Panc1 (cell line): ENCODE measurements around the gene WSCD2. TPM values are rescaled to one million over a fixed set of nuclear protein-coding genes. Genes with fewer than 3 reads are reported as not detected.

Experiments used
- ATAC-seq: fragments of 200-7000 bp; cut with Tn5 transposase; 2 replicates; pipeline ENCODE4 v1.9.1; 2020; ENCODE audit warnings: mild to moderate bottlenecking, moderate library complexity
- BruUV-seq: library from RNA; stranded (reverse); fragments of 400-500 nt; replicated peaks from 2 replicates; lab custom pipeline; 2021; lab: Mats Ljungman, UMichigan
- CTCF ChIA-PET: fragments of 300-600 bp; sonication (Branson Sonifier 250); formaldehyde crosslinking; loops from one replicate; lab custom pipeline; 2022; ENCODE audit warnings: antibody characterized with exemption; lab: Charles Lee
- POLR2A ChIA-PET: fragments of 300-600 bp; sonication (Branson Sonifier 250); formaldehyde crosslinking; loops from one replicate; lab custom pipeline; 2022; ENCODE audit warnings: antibody characterized with exemption; lab: Charles Lee
- DNase-seq: peaks from one replicate; pipeline ENCODE4 v3.0.0-alpha.2; 2010; ENCODE audit warnings: low read depth, low spot score
- H3K27ac ChIP-seq: 2 replicates; pipeline ENCODE4 v1.5.1; 2011; ENCODE audit warnings: mild to moderate bottlenecking, low read length, inconsistent platforms
- H3K27me3 ChIP-seq: fragments of 200-500 bp; sonication (Bioruptor generic); 2 replicates; pipeline ENCODE4 v1.6.0; 2014; ENCODE audit warnings: low read length, inconsistent platforms; ENCODE audit not compliant: control insufficient read depth, insufficient read depth
- H3K36me3 ChIP-seq: fragments of 200-500 bp; sonication (Bioruptor generic); 2 replicates; pipeline ENCODE4 v1.5.1; 2014; ENCODE audit warnings: inconsistent platforms, mild to moderate bottlenecking, low read length, moderate library complexity; ENCODE audit not compliant: control insufficient read depth, insufficient read depth
- H3K4me1 ChIP-seq: 2 replicates; pipeline ENCODE4 v1.5.1; 2011; ENCODE audit warnings: inconsistent platforms, mild to moderate bottlenecking, low read length, moderate library complexity; ENCODE audit not compliant: control insufficient read depth, insufficient read depth
- H3K4me3 ChIP-seq, 2 experiments: 2 replicates each; pipeline ENCODE4 v1.5.1; 2011 to 2012; ENCODE audit warnings: low read depth in 2 of 2, low read length in 2 of 2, mild to moderate bottlenecking in 2 of 2, inconsistent platforms in 1 of 2, moderate library complexity in 1 of 2
- H3K9me3 ChIP-seq: fragments of 200-500 bp; sonication (Bioruptor generic); 2 replicates; pipeline ENCODE4 v1.5.1; 2014; ENCODE audit warnings: low read depth, mild to moderate bottlenecking, inconsistent platforms, low read length, moderate library complexity; ENCODE audit not compliant: control insufficient read depth, insufficient read depth
- CTCF ChIP-seq: fragments of 450-650 bp; IDR thresholded peaks from 2 replicates; pipeline ENCODE4 v1.5.1; 2017; ENCODE audit warnings: mild to moderate bottlenecking
- POLR2AphosphoS5 ChIP-seq: IDR thresholded peaks from 2 replicates; pipeline ENCODE4 v1.6.1; 2012; ENCODE audit warnings: mild to moderate bottlenecking, low read depth, low read length, moderate library complexity
- SIN3A ChIP-seq: IDR thresholded peaks from 2 replicates; pipeline ENCODE4 v1.6.1; 2012; ENCODE audit warnings: low read depth, mild to moderate bottlenecking, low read length, moderate library complexity, borderline replicate concordance; ENCODE audit not compliant: insufficient read depth
- TCF7L2 ChIP-seq: IDR thresholded peaks from 2 replicates; pipeline ENCODE4 v1.6.1; 2011; ENCODE audit warnings: mild to moderate bottlenecking, low read depth, low read length, inconsistent platforms
- in situ Hi-C: cut with HindIII; loops from 2 replicates; pipeline ENCODE4 v1.10.0; 2016; ENCODE audit warnings: low sequenced_read_pairs, low pct_unique_long_range_greater_than_20kb
- intact Hi-C: fragments of 100-400 bp; cut with micrococcal nuclease; formaldehyde crosslinking; loops from one replicate; pipeline ENCODE4 v1.10.0; 2022; ENCODE audit not compliant: unreplicated experiment
- total RNA-seq: library from RNA; stranded (reverse); gene quantifications from one replicate; pipeline ENCODE4 v1.2.1, GENCODE V29; 2021; ENCODE audit not compliant: unreplicated experiment
- TF ChIP-seq, protein P1 (sequence below), 2 experiments: IDR thresholded peaks; 2 replicates each; pipeline ENCODE4 v1.6.1; 2011 to 2012; ENCODE audit warnings: low read depth in 2 of 2, control low read depth in 1 of 2, low read length in 1 of 2, mild to moderate bottlenecking in 1 of 2, moderate library complexity in 1 of 2; ENCODE audit not compliant: insufficient read depth in 1 of 2

The WSCD2 gene
- total RNA-seq, 1 experiment from 2014 or later: 0.64 TPM

- no TSS peak for BruUV-seq
- no peak overlapping the region for H3K4me3 ChIP-seq
- H3K27me3 ChIP-seq: peaks cover 9% of the 10 kb centered on the region
- DNase-seq: no peak
- in situ Hi-C loops: no loop called here
- intact Hi-C loops: no loop called here
- TF ChIP-seq, protein P1, sequence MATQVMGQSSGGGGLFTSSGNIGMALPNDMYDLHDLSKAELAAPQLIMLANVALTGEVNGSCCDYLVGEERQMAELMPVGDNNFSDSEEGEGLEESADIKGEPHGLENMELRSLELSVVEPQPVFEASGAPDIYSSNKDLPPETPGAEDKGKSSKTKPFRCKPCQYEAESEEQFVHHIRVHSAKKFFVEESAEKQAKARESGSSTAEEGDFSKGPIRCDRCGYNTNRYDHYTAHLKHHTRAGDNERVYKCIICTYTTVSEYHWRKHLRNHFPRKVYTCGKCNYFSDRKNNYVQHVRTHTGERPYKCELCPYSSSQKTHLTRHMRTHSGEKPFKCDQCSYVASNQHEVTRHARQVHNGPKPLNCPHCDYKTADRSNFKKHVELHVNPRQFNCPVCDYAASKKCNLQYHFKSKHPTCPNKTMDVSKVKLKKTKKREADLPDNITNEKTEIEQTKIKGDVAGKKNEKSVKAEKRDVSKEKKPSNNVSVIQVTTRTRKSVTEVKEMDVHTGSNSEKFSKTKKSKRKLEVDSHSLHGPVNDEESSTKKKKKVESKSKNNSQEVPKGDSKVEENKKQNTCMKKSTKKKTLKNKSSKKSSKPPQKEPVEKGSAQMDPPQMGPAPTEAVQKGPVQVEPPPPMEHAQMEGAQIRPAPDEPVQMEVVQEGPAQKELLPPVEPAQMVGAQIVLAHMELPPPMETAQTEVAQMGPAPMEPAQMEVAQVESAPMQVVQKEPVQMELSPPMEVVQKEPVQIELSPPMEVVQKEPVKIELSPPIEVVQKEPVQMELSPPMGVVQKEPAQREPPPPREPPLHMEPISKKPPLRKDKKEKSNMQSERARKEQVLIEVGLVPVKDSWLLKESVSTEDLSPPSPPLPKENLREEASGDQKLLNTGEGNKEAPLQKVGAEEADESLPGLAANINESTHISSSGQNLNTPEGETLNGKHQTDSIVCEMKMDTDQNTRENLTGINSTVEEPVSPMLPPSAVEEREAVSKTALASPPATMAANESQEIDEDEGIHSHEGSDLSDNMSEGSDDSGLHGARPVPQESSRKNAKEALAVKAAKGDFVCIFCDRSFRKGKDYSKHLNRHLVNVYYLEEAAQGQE (IDR thresholded peaks at IDR 0.05; ENCODE audit: insufficient read depth in 1 of 2, low read depth in 2 of 2, low read length in 1 of 2): no peak
- TF ChIP-seq POLR2AphosphoS5 (no peak), SIN3A (no peak), CTCF (no peak), TCF7L2 (no peak)
- ChIA-PET POLR2A (no interaction called here), CTCF (no interaction called here)
- H3K27ac ChIP-seq: no peak overlapping the region
- H3K9me3 ChIP-seq: no peaks in the 10 kb centered on the region
- H3K4me1 ChIP-seq: no peaks in the 10 kb centered on the region
- ATAC-seq: no peak
- no peaks in the 10 kb centered on the region for H3K36me3 ChIP-seq
These were observed 102.9 kb downstream of the WSCD2 start for GRCh38 chr12:108231909-108232434.

DNA sequence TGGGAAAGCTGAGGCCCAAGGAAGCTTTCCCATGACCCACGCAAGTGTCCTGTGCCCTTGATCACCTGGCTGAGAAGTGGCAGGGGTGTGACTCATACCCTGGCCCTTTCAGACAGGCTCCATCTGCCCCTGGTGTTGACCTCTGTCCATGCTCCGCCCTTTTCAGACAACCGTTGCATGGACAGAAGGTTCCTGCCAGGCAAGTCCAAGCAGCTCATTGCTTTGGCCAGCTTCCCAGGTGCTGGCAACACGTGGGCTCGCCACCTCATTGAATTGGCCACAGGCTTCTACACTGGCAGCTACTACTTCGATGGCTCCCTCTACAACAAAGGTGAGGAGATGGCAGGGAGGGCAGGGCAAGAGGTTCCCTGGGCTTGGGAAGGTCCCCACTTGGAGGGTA lies 103.5 kb downstream of the WSCD2 start:
- DNase-seq: no peak
- Histone ChIP-seq H3K27me3 (peaks cover 12% of the 10 kb centered on the region), H3K36me3 (no peaks in the 10 kb centered on the region), H3K9me3 (no peaks in the 10 kb centered on the region), H3K4me3 (no peak overlapping the region), H3K27ac (no peak overlapping the region), H3K4me1 (no peaks in the 10 kb centered on the region)
- ATAC-seq: no peak
- in situ Hi-C loops: no loop called here
- CTCF ChIA-PET: no interaction called here
- intact Hi-C loops: no loop called here
- BruUV-seq: no TSS peak
- TF ChIP-seq SIN3A: no peak
- POLR2A ChIA-PET: no interaction called here

DNA sequence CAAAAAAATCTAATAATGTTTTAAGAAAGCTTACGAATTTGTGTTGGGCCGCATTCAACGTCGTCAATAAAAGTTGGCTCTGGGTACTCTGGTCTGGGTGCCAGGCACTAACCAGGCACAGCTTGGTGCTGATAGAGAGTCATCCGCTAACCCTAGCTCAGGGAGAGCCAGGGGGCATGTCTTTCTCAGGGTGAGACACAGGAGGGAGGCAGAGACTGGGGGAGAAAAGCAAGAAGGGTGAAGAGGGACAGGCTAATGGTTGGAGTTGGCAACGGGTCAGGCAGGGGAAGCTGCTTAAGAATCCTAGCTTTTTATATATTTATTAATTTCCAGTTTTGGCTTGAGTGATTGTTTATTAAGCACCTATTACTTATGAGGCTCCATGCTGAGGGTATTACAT lies 105.1 kb downstream of the WSCD2 start:
- BruUV-seq: no TSS peak
- POLR2A ChIA-PET: no interaction called here
- Histone ChIP-seq H3K27ac (no peak overlapping the region), H3K27me3 (peaks cover 10% of the 10 kb centered on the region), H3K36me3 (no peaks in the 10 kb centered on the region), H3K4me3 (no peak overlapping the region), H3K9me3 (no peaks in the 10 kb centered on the region), H3K4me1 (no peaks in the 10 kb centered on the region)
- in situ Hi-C loops: no loop called here
- TF ChIP-seq CTCF (no peak; the same call in 1 of the 2 replicates), SIN3A (no peak), TCF7L2 (no peak), POLR2AphosphoS5 (no peak)
- TF ChIP-seq, protein P1 (IDR thresholded peaks at IDR 0.05; ENCODE audit: insufficient read depth in 1 of 2, low read depth in 2 of 2, low read length in 1 of 2): no peak
- CTCF ChIA-PET: interaction anchor here (0.7 kb wide), 1 partner anchor 106 kb away, joined by 3 read pairs; no protein-coding TSS in a partner anchor
- ATAC-seq: no peak
- intact Hi-C loops: no loop called here
- DNase-seq: no peak
